Upper lobe of right lung (tissue), 1 donor: ENCODE measurements around the gene DLK1. TPM values are rescaled to one million over a fixed set of nuclear protein-coding genes. Genes with fewer than 3 reads are reported as not detected.

Experiments
- ATAC-seq: fragments of 200-7000 bp; cut with Tn5 transposase; one replicate; pipeline ENCODE4 v1.9.1; 2020; ENCODE audit warnings: mild to moderate bottlenecking, moderate library complexity
- DNase-seq: peaks from one replicate; pipeline ENCODE4 v3.0.0-alpha.2; 2020
- H3K27ac ChIP-seq: fragments of 200-600 bp; one replicate; pipeline ENCODE4 v1.8.0; 2022
- H3K27me3 ChIP-seq: fragments of 200-600 bp; one replicate; pipeline ENCODE4 v1.8.0; 2022; ENCODE audit warnings: mild to moderate bottlenecking
- H3K36me3 ChIP-seq: fragments of 200-600 bp; one replicate; pipeline ENCODE4 v1.8.0; 2022
- H3K4me1 ChIP-seq: fragments of 200-600 bp; one replicate; pipeline ENCODE4 v1.8.0; 2022
- H3K4me3 ChIP-seq: fragments of 200-600 bp; one replicate; pipeline ENCODE4 v1.8.0; 2022; ENCODE audit warnings: mild to moderate bottlenecking
- H3K9me3 ChIP-seq: fragments of 200-600 bp; one replicate; pipeline ENCODE4 v1.8.0; 2022
- CTCF ChIP-seq: fragments of 200-600 bp; IDR thresholded peaks from one replicate; pipeline ENCODE4 v1.8.0; 2022; ENCODE audit warnings: antibody characterized with exemption
- intact Hi-C: fragments of 100-400 bp; cut with DNase I; formaldehyde crosslinking; loops from one replicate; pipeline ENCODE4 v1.11.0; 2022
- total RNA-seq: library from RNA; stranded (reverse); fragmentation: NEBNext Ultra II Directional; extraction: Animal tissue kit (Norgen Biotek cat#: 25700); gene quantifications from one replicate; pipeline ENCODE4 v1.2.1, GENCODE V29; 2021
- donor health status: DM: no; HTN: yes; CAD: no; lungs with severe emphysema.

DLK1 gene
- total RNA-seq, 1 donor from 2014 or later = not detected

GRCh38 chr14:100774164-100774537 lies 47.5 kb downstream of the DLK1 start:
- Histone ChIP-seq H3K4me3 (no peak overlapping the region), H3K9me3 (no peaks in the 10 kb centered on the region), H3K36me3 (no peaks in the 10 kb centered on the region), H3K27ac (no peak overlapping the region), H3K27me3 (no peaks in the 10 kb centered on the region), H3K4me1 (no peaks in the 10 kb centered on the region)
- no peak for TF ChIP-seq CTCF
- no peak for DNase-seq
- intact Hi-C loops = no loop called here
- no peak for ATAC-seq

GRCh38 chr14:100775351-100775830 lies 48.7 kb downstream of the DLK1 start:
- ATAC-seq (no peak), DNase-seq (no peak)
- intact Hi-C loops = no loop called here
- no peaks in the 10 kb centered on the region for H3K9me3 ChIP-seq
- H3K36me3 ChIP-seq = no peaks in the 10 kb centered on the region
- no peaks in the 10 kb centered on the region for H3K4me1 ChIP-seq
- no peaks in the 10 kb centered on the region for H3K27me3 ChIP-seq
- H3K4me3 ChIP-seq = no peak overlapping the region
- no peak for TF ChIP-seq CTCF
- H3K27ac ChIP-seq = no peak overlapping the region

- TF ChIP-seq CTCF = no peak
- no peaks in the 10 kb centered on the region for H3K36me3 ChIP-seq
- H3K4me3 ChIP-seq = no peak overlapping the region
- no peak for DNase-seq
- H3K9me3 ChIP-seq = no peaks in the 10 kb centered on the region
- no peaks in the 10 kb centered on the region for H3K4me1 ChIP-seq
- intact Hi-C loops = no loop called here
- ATAC-seq = no peak
- no peaks in the 10 kb centered on the region for H3K27me3 ChIP-seq
- no peak overlapping the region for H3K27ac ChIP-seq
Measured at GRCh38 chr14:100775831-100776591, 49.3 kb downstream of the DLK1 start.

- DNase-seq = no peak
- intact Hi-C loops = no loop called here
- no peak for TF ChIP-seq CTCF
- no peak overlapping the region for H3K4me3 ChIP-seq
- no peaks in the 10 kb centered on the region for H3K36me3 ChIP-seq
- no peak overlapping the region for H3K27ac ChIP-seq
- no peaks in the 10 kb centered on the region for H3K4me1 ChIP-seq
- ATAC-seq = no peak
- no peaks in the 10 kb centered on the region for H3K9me3 ChIP-seq
- no peaks in the 10 kb centered on the region for H3K27me3 ChIP-seq
Measured at GRCh38 chr14:100776681-100777365, 50.1 kb downstream of the DLK1 start.

- TF ChIP-seq CTCF = no peak
- Histone ChIP-seq H3K4me3 (no peak overlapping the region), H3K4me1 (no peaks in the 10 kb centered on the region), H3K9me3 (no peaks in the 10 kb centered on the region), H3K27me3 (no peaks in the 10 kb centered on the region), H3K27ac (no peak overlapping the region), H3K36me3 (no peaks in the 10 kb centered on the region)
- intact Hi-C loops = no loop called here
- DNase-seq (no peak), ATAC-seq (no peak)
Measured at GRCh38 chr14:100777366-100777817, 50.7 kb downstream of the DLK1 start.
